H1 (cell line): ENCODE data around the gene TTLL7. TPM values are rescaled to one million over a fixed set of nuclear protein-coding genes. Genes with fewer than 3 reads are reported as not detected.

ENCODE experiments used
- CTCF ChIA-PET: fragments of 300-600 bp; sonication (Branson Sonifier 250); formaldehyde crosslinking; loops from one replicate; lab custom pipeline; 2021; ENCODE audit not compliant: partially characterized antibody; lab: Charles Lee
- POLR2A ChIA-PET: fragments of 300-600 bp; sonication (Branson Sonifier 250); formaldehyde crosslinking; loops from one replicate; lab custom pipeline; 2021; ENCODE audit warnings: inconsistent platforms; ENCODE audit not compliant: partially characterized antibody; lab: Charles Lee
- DNase-seq, 2 experiments: peaks; one replicate each; pipeline versions ENCODE4 v3.0.0 to v3.0.0-alpha.2; 2010 to 2022; ENCODE audit warnings: low spot score in 2 of 2, low read depth in 1 of 2, mixed read lengths in 1 of 2
- FAIRE-seq: peaks from 2 replicates; lab custom pipeline; 2011; peaks lifted over from hg19 to GRCh38; lab: Jason Lieb, UNC
- H2AFZ ChIP-seq: 2 replicates; pipeline ENCODE4 v1.8.1; 2012; ENCODE audit warnings: low read length, inconsistent platforms
- H2AK5ac ChIP-seq: 2 replicates; pipeline ENCODE4 v1.6.1; 2013; ENCODE audit warnings: low read depth, low read length
- H2BK120ac ChIP-seq: replicated peaks from 2 replicates; pipeline ENCODE3; 2013; ENCODE audit warnings: low read depth, low read length, inconsistent platforms
- H2BK12ac ChIP-seq: 2 replicates; pipeline ENCODE4 v1.6.1; 2013; ENCODE audit warnings: low read depth, low read length
- H2BK15ac ChIP-seq: 2 replicates; pipeline ENCODE4 v1.6.1; 2013; ENCODE audit warnings: low read length
- H2BK20ac ChIP-seq: 2 replicates; pipeline ENCODE4 v1.6.1; 2013; ENCODE audit warnings: low read length
- H2BK5ac ChIP-seq: 2 replicates; pipeline ENCODE4 v1.6.1; 2013; ENCODE audit warnings: low read depth, low read length
- H3K14ac ChIP-seq: 2 replicates; pipeline ENCODE4 v1.6.1; 2013; ENCODE audit warnings: inconsistent platforms; ENCODE audit not compliant: insufficient read length
- H3K18ac ChIP-seq: 2 replicates; pipeline ENCODE4 v1.6.1; 2013; ENCODE audit warnings: low read length; ENCODE audit errors: extremely low read depth
- H3K23ac ChIP-seq: 2 replicates; pipeline ENCODE4 v1.6.1; 2013; ENCODE audit warnings: inconsistent platforms; ENCODE audit not compliant: insufficient read length
- H3K23me2 ChIP-seq: 2 replicates; pipeline ENCODE4 v1.6.1; 2013; ENCODE audit warnings: low read depth, low read length
- H3K27ac ChIP-seq: 2 replicates; pipeline ENCODE4 v1.6.1; 2011; ENCODE audit warnings: low read depth, low read length, inconsistent platforms
- H3K27me3 ChIP-seq, 4 experiments: replicated peaks in 1 of 4; 1 replicate in 1 of 4; 2 replicates in 3 of 4; pipeline versions ENCODE4 v1.6.1 to v1.8.1; 2011 to 2013; ENCODE audit warnings: low read length in 3 of 4, mild to moderate bottlenecking in 3 of 4, inconsistent platforms in 2 of 4, mixed read lengths in 2 of 4, moderate library complexity in 1 of 4; ENCODE audit not compliant: control insufficient read depth in 3 of 4, insufficient read depth in 3 of 4; ENCODE audit errors: extremely low read depth in 1 of 4
- H3K36me3 ChIP-seq, 4 experiments: 2 replicates each; pipeline versions ENCODE4 v1.6.1 to v1.8.1; 2011 to 2013; ENCODE audit warnings: mild to moderate bottlenecking in 4 of 4, low read length in 3 of 4, moderate library complexity in 2 of 4, control low read depth in 1 of 4, inconsistent platforms in 1 of 4; ENCODE audit not compliant: insufficient read depth in 4 of 4, control insufficient read depth in 2 of 4
- H3K4ac ChIP-seq: replicated peaks from 2 replicates; pipeline ENCODE3; 2013; ENCODE audit warnings: low read length, low read depth, mixed read lengths, inconsistent platforms; ENCODE audit not compliant: insufficient read length
- H3K4me1 ChIP-seq, 4 experiments: replicated peaks in 1 of 4; 1 replicate in 1 of 4; 2 replicates in 3 of 4; pipeline versions ENCODE4 v1.6.1 to v1.8.1; 2011 to 2013; ENCODE audit warnings: low read length in 3 of 4, inconsistent platforms in 2 of 4, mixed read lengths in 1 of 4; ENCODE audit not compliant: insufficient read depth in 4 of 4, control insufficient read depth in 3 of 4
- H3K4me2 ChIP-seq, 2 experiments: 2 replicates each; pipeline versions ENCODE4 v1.6.1 to v1.8.1; 2011 to 2013; ENCODE audit warnings: low read depth in 2 of 2, low read length in 2 of 2, control low read depth in 1 of 2, inconsistent platforms in 1 of 2, mild to moderate bottlenecking in 1 of 2; ENCODE audit not compliant: insufficient read depth in 1 of 2
- H3K4me3 ChIP-seq, 4 experiments: fragments of 200-600, 300-600 bp in 1 of 4; sonication (generic), shearing (Covaris generic), sonication (Bioruptor Twin) in 1 of 4; 2 replicates each; pipeline versions ENCODE4 v1.5.1 to v1.8.1; 2011 to 2016; ENCODE audit warnings: low read length in 4 of 4, low read depth in 3 of 4, control low read depth in 2 of 4, inconsistent platforms in 2 of 4, mild to moderate bottlenecking in 2 of 4, mixed read lengths in 1 of 4, moderate library complexity in 1 of 4; ENCODE audit not compliant: insufficient read depth in 2 of 4; ENCODE audit errors: extremely low read depth in 1 of 4
- H3K56ac ChIP-seq: replicated peaks from 2 replicates; pipeline ENCODE3; 2013; ENCODE audit warnings: low read depth, mild to moderate bottlenecking, mixed read lengths, low read length, inconsistent platforms; ENCODE audit not compliant: insufficient read length
- H3K79me1 ChIP-seq: 2 replicates; pipeline ENCODE4 v1.6.1; 2013; ENCODE audit warnings: low read depth, low read length, control low read depth
- H3K79me2 ChIP-seq, 2 experiments: 2 replicates each; pipeline versions ENCODE4 v1.6.1 to v1.8.1; 2012 to 2013; ENCODE audit warnings: low read length in 2 of 2, mild to moderate bottlenecking in 2 of 2, inconsistent platforms in 1 of 2; ENCODE audit not compliant: insufficient read depth in 2 of 2, control insufficient read depth in 1 of 2
- H3K9ac ChIP-seq, 4 experiments: replicated peaks in 1 of 4; 1 replicate in 1 of 4; 2 replicates in 3 of 4; pipeline versions ENCODE4 v1.6.1 to v1.8.1; 2011 to 2013; ENCODE audit warnings: low read depth in 3 of 4, low read length in 3 of 4, control low read depth in 2 of 4, mild to moderate bottlenecking in 2 of 4, moderate library complexity in 2 of 4, inconsistent platforms in 1 of 4; ENCODE audit errors: extremely low read depth in 1 of 4
- H3K9me3 ChIP-seq, 2 experiments: 2 replicates each; pipeline versions ENCODE4 v1.6.1 to v1.8.1; 2012 to 2013; ENCODE audit warnings: mild to moderate bottlenecking in 2 of 2, moderate library complexity in 2 of 2, control low read depth in 1 of 2, inconsistent platforms in 1 of 2, low read depth in 1 of 2, low read length in 1 of 2, mixed read lengths in 1 of 2; ENCODE audit not compliant: insufficient read depth in 2 of 2
- H4K20me1 ChIP-seq, 2 experiments: replicated peaks in 1 of 2; 2 replicates each; pipeline versions ENCODE3 to v1.8.1; 2011 to 2013; ENCODE audit warnings: inconsistent platforms in 2 of 2, low read length in 2 of 2, mild to moderate bottlenecking in 1 of 2; ENCODE audit not compliant: insufficient read depth in 2 of 2, control insufficient read depth in 1 of 2
- H4K5ac ChIP-seq: 2 replicates; pipeline ENCODE4 v1.6.1; 2013; ENCODE audit warnings: low read length, low read depth, mixed read lengths, inconsistent platforms; ENCODE audit not compliant: insufficient read length
- H4K8ac ChIP-seq: 2 replicates; pipeline ENCODE4 v1.8.0; 2013; ENCODE audit warnings: mild to moderate bottlenecking, moderate library complexity, low read length, inconsistent platforms; ENCODE audit not compliant: insufficient read depth; ENCODE audit errors: extremely low read depth
- H4K91ac ChIP-seq: replicated peaks from 2 replicates; pipeline ENCODE3; 2013; ENCODE audit warnings: low read length, mixed read lengths, inconsistent platforms; ENCODE audit not compliant: insufficient read length
- CTCF ChIP-seq, 3 experiments: IDR thresholded peaks; 1 replicate in 2 of 3; 2 replicates in 1 of 3; pipeline versions ENCODE4 v1.5.1 to v1.6.1; 2011; ENCODE audit warnings: low read length in 3 of 3, mild to moderate bottlenecking in 3 of 3, inconsistent platforms in 2 of 3, low read depth in 1 of 3, moderate library complexity in 1 of 3; ENCODE audit not compliant: insufficient read depth in 1 of 3; ENCODE audit errors: control extremely low read depth in 1 of 3
- GABPA ChIP-seq: IDR thresholded peaks from 2 replicates; pipeline ENCODE4 v1.6.1; 2011; ENCODE audit warnings: mild to moderate bottlenecking, low read length, moderate library complexity, borderline replicate concordance; ENCODE audit not compliant: insufficient read depth
- WGBS, 2 experiments: shearing (Covaris generic) in 1 of 2; methylation state at CpG; one replicate each; pipeline versions ENCODE4 v1.1.6 to v1.1.7; 2013 to 2015; ENCODE audit warnings: low lambda C conversion rate in 2 of 2, mixed read lengths in 2 of 2, inconsistent platforms in 1 of 2, low coverage in 1 of 2, missing lambda C conversion rate in 1 of 2; ENCODE audit not compliant: insufficient replicate concordance in 2 of 2, insufficient coverage in 1 of 2, insufficient read length in 1 of 2; ENCODE audit errors: extremely low coverage in 1 of 2, missing lambda C conversion rate in 1 of 2; 5-methylcytosine and 5-hydroxymethylcytosine counted together
- polyA plus RNA-seq, 7 experiments: library from polyadenylated mRNA; depleted of rRNA in 3 of 7; stranded (reverse) in 5 of 7; unstranded in 2 of 7; fragments of >200 nt in 5 of 7; fragments of 200-250 nt in 2 of 7; gene quantifications; 1 replicate in 5 of 7; 2 replicates in 1 of 7; 4 replicates in 1 of 7; pipeline versions ENCODE4 v1.2.1 to v1.2.3, GENCODE V29; 2011 to 2013; ENCODE audit warnings: missing spikeins in 2 of 7, mixed read lengths in 2 of 7
- total RNA-seq: library from RNA; stranded (reverse); fragmentation: NEBNext Ultra II Directional; extraction: Animal tissue kit (Norgen Biotek cat#: 25700); gene quantifications from 2 replicates; pipeline ENCODE4 v1.2.1, GENCODE V29; 2021

Gene TTLL7
- total and polyA plus RNA-seq, 2 of the 8 experiments (the other 6 are each of a cell fraction or from before 2014, with no cell fraction given) = 1.9 to 7.9 TPM

- H4K91ac ChIP-seq = no peak overlapping the region
- H2BK20ac ChIP-seq = no peak overlapping the region
- no peak overlapping the region for H2BK5ac ChIP-seq
- no peak overlapping the region for H4K5ac ChIP-seq
- no peaks in the 10 kb centered on the region for H3K79me1 ChIP-seq
- ChIA-PET POLR2A (no interaction called here), CTCF (interaction anchor here (1.3 kb wide), 1 partner anchor 106 kb away, joined by 3 read pairs; no protein-coding TSS in a partner anchor)
- H3K36me3 ChIP-seq = no peaks in the 10 kb centered on the region
- no peak overlapping the region for H2BK120ac ChIP-seq
- FAIRE-seq = no peak
- no peaks in the 10 kb centered on the region for H3K4me1 ChIP-seq
- H3K4me2 ChIP-seq = no peak overlapping the region
- no peak overlapping the region for H3K18ac ChIP-seq
- no peak overlapping the region for H2AK5ac ChIP-seq
- H3K9me3 ChIP-seq = no peaks in the 10 kb centered on the region
- H3K4ac ChIP-seq = no peak overlapping the region
- no peak overlapping the region for H3K23ac ChIP-seq
- no peak overlapping the region for H3K27ac ChIP-seq
- H2AFZ ChIP-seq = no peak overlapping the region
- no peak overlapping the region for H3K14ac ChIP-seq
- H3K79me2 ChIP-seq = no peaks in the 10 kb centered on the region
- WGBS, 2 experiments = 83% methylated on average over 9 of the region's 9 CpGs; no CpG with 5 or more reads in 1 of the 2 experiments
- no peak overlapping the region for H3K4me3 ChIP-seq
- no peaks in the 10 kb centered on the region for H4K20me1 ChIP-seq
- no peak overlapping the region for H2BK15ac ChIP-seq
- H4K8ac ChIP-seq = no peak overlapping the region
- no peaks in the 10 kb centered on the region for H3K23me2 ChIP-seq
- no peak for DNase-seq
- H3K9ac ChIP-seq = no peak overlapping the region
- no peak overlapping the region for H3K56ac ChIP-seq
- peaks cover 0 to 5% (median 3%) of the 10 kb centered on the region in 4 experiments; a peak in 4 of 7 replicates for H3K27me3 ChIP-seq
- TF ChIP-seq CTCF (IDR thresholded peaks at IDR 0.05; ENCODE audit: control extremely low read depth in 1 of 3, insufficient read depth in 1 of 3, low read depth in 1 of 3, low read length in 3 of 3) (peak in 1 of 3 experiments; percentile 19; a peak in 1 of 4 replicates), GABPA (no peak)
- no peak overlapping the region for H2BK12ac ChIP-seq
Observed at GRCh38 chr1:84037758-84038611, 39.1 kb upstream of the TTLL7 start.
